ENCODE data around the gene TARBP2.

Gene TARBP2

GRCh38 chr12:53500776-53501614, at the start of gene TARBP2:
Gene TARBP2 (plus strand): TSS chr12:53501283. CDS start chr12:53501409, 126 bp downstream.
- peak within 1 kb of the TSS; percentile 82 for H3K27ac ChIP-seq (ENCODE audit: low read depth, low read length)
- H3K79me2 ChIP-seq (ENCODE audit: control insufficient read depth, low read length) = peaks cover 32% of the 10 kb centered on the region
- peaks cover 48% of the 10 kb centered on the region for H3K4me1 ChIP-seq (ENCODE audit: control insufficient read depth, low read length)

GRCh38 chr12:53451661-53452158, 49.4 kb upstream of the TARBP2 start, which contains the start of gene PCBP2:
Gene PCBP2 (plus strand): TSS chr12:53452102. CDS start chr12:53454801, 2,699 bp downstream.
- Histone ChIP-seq H3K27ac (ENCODE audit: low read depth, low read length) (peak within 1 kb of the TSS; percentile 89), H3K4me2 (ENCODE audit: low read length) (peak within 1 kb of the TSS; percentile 87), H3K79me2 (ENCODE audit: control insufficient read depth, low read length) (peaks cover 46% of the 10 kb centered on the region), H3F3A (ENCODE audit: control insufficient read depth, insufficient read depth) (peaks cover 35% of the 10 kb centered on the region), H3K27me3 (ENCODE audit: control insufficient read depth, low read length) (no peaks in the 10 kb centered on the region), H3K4me3 (ENCODE audit: low read length) (peak within 1 kb of the TSS; percentile 99), H3K9me3 (ENCODE audit: control insufficient read depth, insufficient read depth, low read length) (no peaks in the 10 kb centered on the region), H3K9me2 (replicated peaks; ENCODE audit: control insufficient read depth, low read length) (no peaks in the 10 kb centered on the region), H3K36me3 (ENCODE audit: control insufficient read depth, low read length) (peaks cover 59% of the 10 kb centered on the region), H4K20me1 (ENCODE audit: control insufficient read depth, insufficient read depth, low read depth, low read length) (peaks cover 32% of the 10 kb centered on the region), H3K4me1 (ENCODE audit: control insufficient read depth, low read length) (peaks cover 28% of the 10 kb centered on the region)
- TF ChIP-seq EZH2phosphoT487 (IDR thresholded peaks at IDR 0.05; ENCODE audit: borderline replicate concordance, low read length) = no peak
- TF ChIP-seq CTCF (IDR thresholded peaks at IDR 0.05; ENCODE audit: low read depth, low read length, poor library complexity, severe bottlenecking) = peak; percentile 89

More at GRCh38 chr12:53500776-53501614, at the start of gene TARBP2:
- Histone ChIP-seq H3K36me3 (ENCODE audit: control insufficient read depth, low read length) (peaks cover 18% of the 10 kb centered on the region; the same call in 1 of the 2 replicates), H3K27me3 (ENCODE audit: control insufficient read depth, low read length) (no peaks in the 10 kb centered on the region), H3K9me2 (replicated peaks; ENCODE audit: control insufficient read depth, low read length) (no peaks in the 10 kb centered on the region), H3K4me3 (ENCODE audit: low read length) (peak within 1 kb of the TSS; percentile 93), H4K20me1 (ENCODE audit: control insufficient read depth, insufficient read depth, low read depth, low read length) (no peaks in the 10 kb centered on the region), H3F3A (ENCODE audit: control insufficient read depth, insufficient read depth) (peaks cover 7% of the 10 kb centered on the region), H3K9me3 (ENCODE audit: control insufficient read depth, insufficient read depth, low read length) (no peaks in the 10 kb centered on the region), H3K4me2 (ENCODE audit: low read length) (peak within 1 kb of the TSS; percentile 96)
- TF ChIP-seq CTCF (IDR thresholded peaks at IDR 0.05; ENCODE audit: low read depth, low read length, poor library complexity, severe bottlenecking) (no peak), EZH2phosphoT487 (IDR thresholded peaks at IDR 0.05; ENCODE audit: borderline replicate concordance, low read length) (no peak)

GRCh38 chr12:53452159-53453077, 48.7 kb upstream of the TARBP2 start:
- Histone ChIP-seq H3K9me2 (replicated peaks; ENCODE audit: control insufficient read depth, low read length) (no peaks in the 10 kb centered on the region), H3K4me1 (ENCODE audit: control insufficient read depth, low read length) (peaks cover 28% of the 10 kb centered on the region), H3K27me3 (ENCODE audit: control insufficient read depth, low read length) (no peaks in the 10 kb centered on the region), H4K20me1 (ENCODE audit: control insufficient read depth, insufficient read depth, low read depth, low read length) (peaks cover 33% of the 10 kb centered on the region), H3K9me3 (ENCODE audit: control insufficient read depth, insufficient read depth, low read length) (no peaks in the 10 kb centered on the region), H3K27ac (ENCODE audit: low read depth, low read length) (peak overlapping the region; percentile 89), H3K36me3 (ENCODE audit: control insufficient read depth, low read length) (peaks cover 65% of the 10 kb centered on the region), H3K4me2 (ENCODE audit: low read length) (peak overlapping the region; percentile 87), H3K79me2 (ENCODE audit: control insufficient read depth, low read length) (peaks cover 53% of the 10 kb centered on the region), H3K4me3 (ENCODE audit: low read length) (peak overlapping the region; percentile 99), H3F3A (ENCODE audit: control insufficient read depth, insufficient read depth) (peaks cover 35% of the 10 kb centered on the region)
- no peak for TF ChIP-seq EZH2phosphoT487 (IDR thresholded peaks at IDR 0.05; ENCODE audit: borderline replicate concordance, low read length)
- peak; percentile 85 for TF ChIP-seq CTCF (IDR thresholded peaks at IDR 0.05; ENCODE audit: low read depth, low read length, poor library complexity, severe bottlenecking)

Data from DOHH2 (cell line).